ENCODE results near the gene TASP1.

The TASP1 gene

DNA sequence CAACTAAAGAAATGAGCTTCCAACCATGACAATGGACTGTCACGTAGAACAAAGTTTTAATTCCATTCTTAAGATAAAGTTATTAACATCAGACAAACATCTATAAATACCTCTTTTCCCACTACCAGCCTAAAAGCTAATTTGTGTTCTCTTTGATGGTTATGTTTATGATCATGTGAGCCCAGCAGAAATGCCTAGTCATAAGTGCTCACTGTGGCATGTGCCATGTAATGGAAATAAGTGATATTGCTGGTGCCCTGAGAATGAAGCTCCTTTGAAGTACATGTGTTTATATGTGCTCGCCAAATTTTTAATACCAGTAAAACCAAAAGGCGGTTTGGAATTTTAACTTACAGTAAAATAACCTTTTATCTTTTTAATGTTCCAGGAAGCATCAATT lies 211.9 kb downstream of the TASP1 start:
- H3K4me3 ChIP-seq (ENCODE audit: low read depth, low read length): no peak overlapping the region
- TF ChIP-seq, protein P1, sequence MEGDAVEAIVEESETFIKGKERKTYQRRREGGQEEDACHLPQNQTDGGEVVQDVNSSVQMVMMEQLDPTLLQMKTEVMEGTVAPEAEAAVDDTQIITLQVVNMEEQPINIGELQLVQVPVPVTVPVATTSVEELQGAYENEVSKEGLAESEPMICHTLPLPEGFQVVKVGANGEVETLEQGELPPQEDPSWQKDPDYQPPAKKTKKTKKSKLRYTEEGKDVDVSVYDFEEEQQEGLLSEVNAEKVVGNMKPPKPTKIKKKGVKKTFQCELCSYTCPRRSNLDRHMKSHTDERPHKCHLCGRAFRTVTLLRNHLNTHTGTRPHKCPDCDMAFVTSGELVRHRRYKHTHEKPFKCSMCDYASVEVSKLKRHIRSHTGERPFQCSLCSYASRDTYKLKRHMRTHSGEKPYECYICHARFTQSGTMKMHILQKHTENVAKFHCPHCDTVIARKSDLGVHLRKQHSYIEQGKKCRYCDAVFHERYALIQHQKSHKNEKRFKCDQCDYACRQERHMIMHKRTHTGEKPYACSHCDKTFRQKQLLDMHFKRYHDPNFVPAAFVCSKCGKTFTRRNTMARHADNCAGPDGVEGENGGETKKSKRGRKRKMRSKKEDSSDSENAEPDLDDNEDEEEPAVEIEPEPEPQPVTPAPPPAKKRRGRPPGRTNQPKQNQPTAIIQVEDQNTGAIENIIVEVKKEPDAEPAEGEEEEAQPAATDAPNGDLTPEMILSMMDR (IDR thresholded peaks at IDR 0.05; ENCODE audit: borderline replicate concordance, insufficient read depth, low read depth, low read length): no peak

DNA sequence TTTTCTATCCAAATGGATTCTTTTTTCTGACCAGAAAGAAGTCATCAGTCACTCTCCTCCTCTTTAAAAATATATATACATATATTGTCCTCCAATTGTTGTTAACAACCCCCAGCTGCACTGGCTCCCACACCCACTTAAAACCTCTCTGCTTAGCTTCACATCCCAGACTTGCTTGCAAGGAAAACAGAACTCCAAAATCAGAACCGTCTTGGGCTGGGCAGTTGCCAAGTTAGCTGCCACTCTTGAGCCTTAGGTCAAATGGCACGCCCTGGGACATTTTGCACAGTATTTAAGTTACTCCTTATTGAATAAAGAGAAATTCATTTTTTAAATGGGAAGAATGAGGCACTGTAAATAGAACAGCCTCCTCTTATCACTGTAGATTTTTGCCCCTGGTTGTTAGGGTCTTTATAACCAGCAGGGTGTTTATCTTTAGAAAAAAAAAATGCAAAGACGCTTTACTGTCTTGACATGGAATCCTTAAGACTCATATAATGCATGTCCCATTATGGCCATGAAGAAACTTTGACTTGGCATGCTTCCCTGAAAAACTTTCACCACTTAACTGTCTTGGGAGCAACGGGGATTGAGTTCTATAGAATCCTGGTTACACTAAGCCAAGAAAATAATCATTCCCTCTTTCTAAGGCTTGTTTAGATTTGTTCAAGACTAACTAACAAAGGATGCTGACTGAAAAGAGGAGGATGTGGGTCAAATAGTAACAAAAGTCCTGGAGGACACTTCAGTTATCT lies 213.2 kb downstream of the TASP1 start:
- TF ChIP-seq, protein P1 (IDR thresholded peaks at IDR 0.05; ENCODE audit: borderline replicate concordance, insufficient read depth, low read depth, low read length): no peak
- H3K4me3 ChIP-seq (ENCODE audit: low read depth, low read length): no peak overlapping the region

DNA sequence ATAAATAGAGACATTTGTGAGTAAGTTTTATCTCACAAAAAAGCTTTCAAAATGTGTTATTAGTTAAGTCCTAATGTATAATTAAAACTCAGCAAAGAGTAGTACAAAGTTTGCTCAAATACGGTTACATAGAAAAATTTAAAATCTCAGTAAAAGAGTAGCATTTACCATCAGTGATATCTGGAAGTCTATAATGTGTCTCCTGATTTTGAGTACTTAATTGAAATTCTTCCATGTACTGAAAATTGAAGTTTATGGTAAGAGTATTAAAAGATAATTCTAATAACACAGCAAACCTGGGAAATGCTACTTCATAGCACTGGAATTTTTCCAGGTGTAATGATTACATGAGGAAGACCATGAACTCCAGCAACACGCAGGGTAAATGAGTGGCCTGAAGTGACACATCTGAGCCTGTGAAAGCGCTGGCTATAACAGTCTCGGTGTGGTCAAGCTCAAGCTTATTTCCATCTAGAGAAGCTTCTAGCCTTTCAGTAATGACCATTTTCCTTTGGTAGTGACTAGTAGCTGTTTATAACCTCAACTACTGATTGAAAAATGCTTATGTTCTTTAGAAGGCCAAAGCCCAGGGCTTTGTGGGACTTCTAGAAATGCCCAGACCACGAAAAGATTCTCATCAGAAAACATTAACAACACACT lies 214.4 kb downstream of the TASP1 start:
- TF ChIP-seq, protein P1 (IDR thresholded peaks at IDR 0.05; ENCODE audit: borderline replicate concordance, insufficient read depth, low read depth, low read length): no peak

DNA sequence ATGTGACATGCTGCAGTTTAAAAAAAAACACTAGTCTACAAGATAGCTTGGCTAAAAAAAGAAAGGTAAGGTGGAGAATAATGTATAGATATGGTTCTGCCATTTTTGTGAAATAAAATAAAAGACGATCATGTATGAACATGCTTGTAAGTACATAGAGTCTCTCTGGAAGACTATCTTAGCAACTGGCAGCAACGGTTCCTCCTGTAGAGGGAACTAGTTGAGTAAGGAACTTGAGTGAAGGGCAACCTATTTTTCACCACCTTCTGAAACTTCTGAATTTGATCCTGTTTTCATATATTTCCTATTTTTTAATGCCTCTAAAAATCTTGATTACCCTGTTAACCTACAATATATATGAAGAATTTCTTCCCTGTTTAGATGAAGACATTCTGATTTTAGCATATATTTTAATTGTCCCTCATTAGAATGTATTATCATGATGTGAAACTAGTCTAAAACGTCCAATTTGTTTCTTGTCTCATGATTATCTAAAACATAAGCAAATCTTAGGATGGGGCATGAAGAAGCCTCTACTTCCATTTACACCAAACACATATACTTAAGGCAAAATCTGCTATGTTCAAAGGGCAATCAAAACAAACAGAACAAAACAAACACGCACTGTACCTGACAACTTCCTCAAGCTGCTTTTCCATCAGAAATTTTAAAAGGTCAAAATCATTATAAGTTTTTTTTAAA lies 215.1 kb downstream of the TASP1 start:
- H3K4me3 ChIP-seq (ENCODE audit: low read depth, low read length): no peak overlapping the region
- TF ChIP-seq, protein P1 (IDR thresholded peaks at IDR 0.05; ENCODE audit: borderline replicate concordance, insufficient read depth, low read depth, low read length): no peak

More for the DNA sequence above, 214.4 kb downstream of the TASP1 start:
- no peak overlapping the region for H3K4me3 ChIP-seq (ENCODE audit: low read depth, low read length)

DNA sequence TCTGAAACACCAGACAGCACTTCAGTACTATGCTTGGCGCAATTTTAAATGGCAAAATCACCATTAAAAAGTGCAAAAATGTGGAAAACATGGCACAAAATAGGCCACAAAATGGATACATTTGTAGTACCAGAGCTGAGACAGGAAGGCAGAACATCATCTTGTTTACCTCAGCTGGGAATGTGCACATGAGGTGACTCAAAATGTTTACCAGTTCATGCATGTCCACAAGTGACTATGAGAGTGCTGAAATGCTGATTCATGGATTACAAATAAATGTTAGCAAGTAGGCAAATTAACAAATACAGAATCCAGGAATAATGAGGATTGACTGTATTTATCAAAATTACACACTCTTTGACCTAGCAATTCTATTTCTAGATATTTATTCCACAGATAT lies 216.1 kb downstream of the TASP1 start:
- TF ChIP-seq, protein P1 (IDR thresholded peaks at IDR 0.05; ENCODE audit: borderline replicate concordance, insufficient read depth, low read depth, low read length): no peak

DNA sequence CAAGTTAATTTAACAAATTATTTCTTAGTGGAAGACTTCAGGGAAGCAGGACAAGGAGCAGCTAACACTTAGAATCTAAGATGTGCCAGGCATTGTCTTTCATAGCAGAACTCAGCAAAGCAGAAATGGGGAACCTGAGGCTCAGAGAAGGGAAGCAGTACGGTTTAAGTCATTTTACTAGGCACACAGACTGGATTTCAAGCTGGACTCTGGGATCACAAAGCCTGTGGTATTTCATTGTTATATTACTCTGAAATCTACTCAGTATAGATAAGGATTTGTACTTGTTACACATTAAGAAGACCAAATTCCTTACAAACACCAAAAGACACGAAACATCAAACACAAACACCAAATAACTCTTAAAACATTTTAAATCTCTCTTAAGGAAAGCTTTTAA lies 218.1 kb downstream of the TASP1 start:
- H3K4me3 ChIP-seq (ENCODE audit: low read depth, low read length): no peak overlapping the region
- TF ChIP-seq, protein P1 (IDR thresholded peaks at IDR 0.05; ENCODE audit: borderline replicate concordance, insufficient read depth, low read depth, low read length): no peak

More for the DNA sequence above, 216.1 kb downstream of the TASP1 start:
- no peak overlapping the region for H3K4me3 ChIP-seq (ENCODE audit: low read depth, low read length)
